HG03039 (cell line): Measurements from ENCODE around the gene SPTBN5.

Experiments
- ATAC-seq: cut with Tn5 transposase; IDR thresholded peaks from one replicate; pipeline ENCODE4 v1.9.1; 2021; ENCODE audit warnings: mild to moderate bottlenecking, moderate library complexity; ENCODE audit not compliant: unreplicated experiment

The SPTBN5 gene

DNA sequence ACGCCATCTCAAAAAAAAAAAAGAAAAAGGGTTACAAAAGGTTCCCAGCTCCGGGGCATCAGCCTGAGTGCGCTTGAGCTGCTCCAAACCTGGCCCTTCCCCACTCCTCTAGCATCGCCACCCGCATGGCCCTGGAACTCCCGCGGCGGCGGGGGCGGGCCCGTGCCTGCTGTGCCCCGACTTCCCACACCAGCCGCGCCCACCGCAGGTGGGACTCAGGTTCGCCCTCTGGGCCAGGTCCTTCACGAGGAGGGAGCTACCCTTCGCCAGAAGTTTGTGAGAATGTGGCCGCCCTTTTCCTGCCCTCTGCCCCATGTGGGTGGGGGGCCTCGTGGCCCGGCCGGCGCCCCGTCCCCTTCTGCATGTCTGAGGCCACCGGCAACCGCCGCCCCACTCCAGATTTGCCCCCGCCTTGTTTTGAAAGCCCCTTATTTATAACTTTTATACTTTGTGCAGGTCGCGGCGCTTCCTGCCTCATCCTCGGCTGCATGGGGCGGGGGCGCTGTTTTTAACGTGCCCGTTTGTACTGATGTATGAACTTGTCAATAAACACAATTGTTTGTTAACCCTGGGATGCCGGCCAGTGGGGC, 66.5 kb downstream of the SPTBN5 start:
- ATAC-seq: no peak

DNA sequence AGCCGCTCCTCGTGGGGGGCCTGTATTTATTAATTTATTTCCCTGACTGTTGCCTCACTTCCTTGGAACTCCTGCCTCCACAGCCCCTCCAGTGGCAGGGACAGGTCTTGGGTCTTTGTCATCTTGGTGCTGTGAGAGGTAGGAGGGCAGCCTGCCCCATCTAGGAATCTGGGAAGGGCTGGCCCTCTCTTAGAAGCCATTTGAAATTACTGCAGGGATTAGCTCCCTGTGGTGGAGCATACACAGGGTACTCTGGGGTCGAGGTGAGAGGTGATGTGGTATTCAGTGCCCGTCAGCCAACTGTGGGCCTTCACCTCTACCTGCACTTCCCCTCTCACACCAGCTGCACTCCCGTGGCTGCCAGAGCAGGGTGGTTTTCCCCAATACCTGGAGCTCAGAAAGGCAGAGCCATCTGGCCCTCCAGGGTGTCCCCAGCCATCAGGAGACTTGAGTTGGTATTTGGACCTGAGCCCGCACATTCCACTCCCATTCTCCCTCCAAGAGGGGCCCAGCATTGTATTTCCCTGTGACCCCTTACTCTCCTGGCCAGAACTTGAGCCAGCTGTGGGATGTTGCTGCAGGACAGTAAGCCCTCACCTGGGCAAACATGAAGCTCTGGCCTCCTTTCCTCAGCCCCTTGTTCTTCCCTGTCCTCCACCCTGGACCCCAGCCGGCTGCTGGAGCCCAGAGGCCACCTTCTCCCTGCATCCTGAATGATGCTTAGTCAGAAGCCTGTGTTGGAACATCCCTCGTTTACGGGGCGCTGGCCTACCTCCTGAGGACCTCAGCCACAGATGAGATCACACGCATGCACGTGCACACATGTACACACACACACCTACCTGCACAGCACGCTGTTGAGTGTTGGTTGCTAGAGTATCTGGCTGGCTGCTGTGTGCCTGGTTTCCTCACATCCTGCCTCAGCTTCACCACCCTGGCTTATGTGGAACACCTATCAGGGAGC, 68.0 kb downstream of the SPTBN5 start:
- no peak for ATAC-seq

DNA sequence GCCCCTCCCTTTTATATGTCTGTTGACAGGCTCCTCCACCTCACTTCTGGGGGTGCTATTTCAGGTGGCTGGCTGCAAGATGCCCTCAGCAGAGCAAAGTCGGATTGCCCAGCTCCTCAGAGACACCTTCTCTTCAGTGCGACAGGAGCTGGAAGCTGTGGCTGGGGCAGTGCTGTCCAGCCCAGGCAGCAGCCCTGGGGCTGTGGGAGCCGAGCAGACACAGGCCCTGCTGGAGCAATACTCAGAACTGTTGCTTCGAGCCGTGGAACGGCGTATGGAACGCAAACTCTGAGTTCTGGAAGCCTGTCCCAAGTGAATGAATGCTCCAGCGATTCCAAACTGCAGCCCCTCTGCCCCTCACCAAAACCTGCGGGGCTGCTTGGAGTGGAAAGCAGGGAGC, 68.7 kb downstream of the SPTBN5 start:
- ATAC-seq: no peak

DNA sequence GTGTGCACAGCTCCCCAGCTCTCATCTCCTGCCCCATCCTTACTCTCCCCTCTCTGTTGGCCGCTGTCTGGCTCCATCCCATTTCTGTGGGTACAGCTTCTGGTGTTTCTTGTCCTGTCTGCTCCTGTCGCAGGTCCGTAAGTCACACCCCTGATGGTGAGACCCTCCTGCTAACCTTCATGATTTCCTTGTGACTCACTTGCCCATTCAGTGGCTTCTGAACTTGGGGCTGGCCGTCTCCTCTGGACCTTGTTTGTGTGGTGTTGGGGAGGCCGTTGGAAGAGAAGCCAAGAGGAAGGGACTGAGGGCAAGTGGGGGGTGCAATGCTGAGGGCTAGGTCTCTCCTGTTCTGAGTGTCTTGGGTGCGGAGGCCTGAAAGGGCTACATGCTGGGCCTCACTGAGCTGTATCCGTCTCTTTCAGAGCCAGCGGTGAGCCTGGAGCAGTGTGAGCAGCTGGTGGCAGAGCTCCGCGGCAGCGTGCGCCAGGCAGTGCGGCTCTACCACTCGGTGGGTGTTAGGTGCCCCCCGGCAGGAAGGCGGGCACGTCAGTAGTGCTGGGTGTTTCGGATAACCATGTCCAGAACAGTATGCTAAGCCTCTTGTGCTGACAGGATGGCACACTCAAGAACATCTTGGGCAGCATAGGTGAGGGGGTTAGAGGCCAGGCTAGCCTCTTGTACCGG, 69.6 kb downstream of the SPTBN5 start:
- ATAC-seq: no peak

DNA sequence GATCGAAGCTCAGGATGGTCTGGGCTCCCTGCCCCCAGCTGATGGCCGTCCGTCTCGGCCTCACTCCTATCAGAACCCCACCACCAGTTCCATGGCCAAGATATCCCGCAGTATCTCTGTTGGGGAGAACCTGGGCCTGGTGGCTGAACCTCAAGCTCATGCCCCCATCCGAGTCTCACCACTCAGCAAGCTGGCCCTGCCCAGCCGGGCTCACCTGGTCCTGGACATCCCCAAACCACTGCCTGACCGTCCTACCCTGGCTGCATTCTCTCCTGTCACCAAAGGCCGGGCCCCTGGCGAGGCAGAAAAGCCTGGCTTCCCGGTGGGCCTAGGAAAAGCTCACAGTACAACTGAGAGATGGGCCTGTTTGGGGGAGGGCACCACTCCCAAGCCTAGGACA, 70.4 kb downstream of the SPTBN5 start:
- no peak for ATAC-seq

DNA sequence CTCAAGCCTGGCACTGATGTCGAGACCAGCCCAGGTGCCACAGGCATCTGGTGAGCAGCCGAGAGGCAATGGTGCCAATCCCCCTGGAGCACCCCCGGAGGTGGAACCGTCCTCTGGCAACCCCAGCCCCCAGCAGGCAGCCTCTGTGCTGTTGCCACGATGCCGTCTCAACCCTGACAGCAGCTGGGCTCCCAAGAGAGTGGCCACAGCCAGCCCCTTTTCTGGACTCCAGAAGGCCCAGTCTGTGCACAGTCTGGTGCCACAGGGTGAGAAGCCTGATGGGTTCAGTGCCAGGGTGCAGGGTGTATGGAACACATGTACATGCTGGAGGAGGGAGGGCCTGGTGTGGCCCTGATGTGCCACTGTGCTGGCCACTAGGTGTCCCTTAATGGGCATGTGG, 70.9 kb downstream of the SPTBN5 start:
- no peak for ATAC-seq

DNA sequence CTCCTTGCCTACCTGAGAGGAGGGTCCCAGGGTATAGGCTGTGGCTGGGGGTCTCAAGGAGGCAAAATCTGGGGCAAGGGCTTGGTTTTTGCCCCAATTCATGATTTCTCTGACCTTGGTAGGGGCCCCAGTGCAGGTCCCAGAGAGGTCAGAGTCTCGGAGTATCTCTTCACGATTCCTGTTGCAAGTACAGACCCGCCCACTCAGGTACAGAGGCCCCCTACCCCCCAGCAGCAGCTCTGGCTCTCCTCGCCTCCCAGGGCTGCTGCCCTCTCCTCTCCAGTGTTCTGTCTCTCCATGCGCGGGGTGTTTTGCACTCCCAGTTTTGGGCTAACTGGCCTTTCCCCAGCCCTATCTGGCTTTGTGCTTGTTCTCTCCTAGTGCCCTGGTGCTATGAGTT, 71.4 kb downstream of the SPTBN5 start:
- ATAC-seq: no peak

DNA sequence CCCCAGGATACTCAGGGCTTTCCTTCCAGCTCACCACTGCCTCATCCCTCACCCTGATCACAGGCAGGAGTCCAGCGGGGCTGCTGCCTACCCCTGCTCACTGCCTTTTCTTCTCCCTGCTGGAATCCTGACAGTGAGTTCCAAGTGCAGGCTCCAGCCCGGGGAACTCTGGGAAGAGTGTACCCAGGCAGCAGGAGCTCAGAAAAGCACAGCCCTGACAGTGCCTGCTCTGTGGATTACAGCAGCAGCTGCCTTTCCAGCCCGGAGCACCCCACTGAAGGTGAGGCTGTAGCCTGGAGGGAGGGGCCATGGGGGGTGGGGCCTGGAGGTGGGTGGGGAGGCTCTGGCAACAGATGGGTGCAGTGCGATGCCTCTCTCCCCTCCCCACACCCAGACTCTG, 72.0 kb downstream of the SPTBN5 start:
- no peak for ATAC-seq

DNA sequence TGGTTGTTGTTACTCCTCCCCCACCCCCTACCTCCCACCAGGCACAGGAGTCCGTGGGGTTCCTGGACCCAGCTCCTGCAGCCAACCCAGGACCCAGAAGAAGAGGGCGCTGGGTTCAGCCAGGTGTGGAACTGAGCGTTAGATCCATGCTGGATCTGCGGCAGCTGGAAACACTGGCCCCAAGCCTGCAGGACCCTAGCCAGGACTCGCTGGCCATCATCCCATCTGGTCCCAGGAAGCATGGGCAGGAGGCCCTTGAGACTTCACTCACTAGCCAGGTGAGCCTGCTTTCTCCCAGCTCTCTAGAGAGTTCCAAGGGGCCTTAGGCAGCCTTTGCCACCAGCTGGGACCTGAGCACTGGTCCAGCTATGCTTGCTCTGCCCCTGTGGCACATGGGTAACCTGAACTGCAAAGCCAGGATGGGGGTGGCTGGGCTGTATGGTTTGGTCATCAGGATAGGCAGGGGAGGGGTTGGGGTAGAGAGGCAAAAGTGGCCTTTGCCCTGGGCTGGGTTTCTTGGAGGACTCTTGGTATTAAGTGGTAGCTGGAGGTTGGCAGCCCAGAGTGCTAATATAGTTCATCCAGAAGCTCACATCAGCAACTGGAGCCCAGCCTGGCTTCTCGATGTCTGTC, 72.9 kb downstream of the SPTBN5 start:
- ATAC-seq: no peak

DNA sequence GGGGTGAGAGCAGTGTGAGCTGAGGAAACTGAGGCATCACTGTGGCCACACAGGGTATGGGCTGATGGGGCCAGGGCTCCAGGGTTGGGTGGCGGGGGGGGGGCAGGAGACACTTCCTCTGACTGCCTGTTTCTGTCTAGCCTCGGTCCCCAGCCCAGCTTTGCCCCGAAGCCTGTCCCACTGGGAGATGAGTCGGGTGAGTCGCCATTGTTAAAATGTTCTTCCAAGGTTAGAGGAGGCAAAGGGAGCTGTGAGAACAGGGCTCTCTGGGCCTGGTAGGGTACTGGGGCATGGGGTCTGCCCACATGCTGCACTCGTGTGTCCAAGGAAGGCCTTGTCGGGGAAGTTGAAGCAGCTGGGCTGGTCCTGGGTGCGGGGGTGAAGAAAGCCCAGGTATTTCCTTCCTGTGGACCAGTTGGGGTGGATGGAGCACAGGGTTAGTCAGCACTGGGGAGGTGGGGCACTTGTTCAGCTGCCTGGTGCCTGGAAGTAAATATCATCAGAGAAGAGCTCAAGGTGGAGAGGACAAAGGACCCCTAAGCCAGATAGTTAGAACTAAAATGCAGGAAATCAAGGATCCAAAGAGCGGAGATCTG, 74.3 kb downstream of the SPTBN5 start:
- ATAC-seq: no peak

DNA sequence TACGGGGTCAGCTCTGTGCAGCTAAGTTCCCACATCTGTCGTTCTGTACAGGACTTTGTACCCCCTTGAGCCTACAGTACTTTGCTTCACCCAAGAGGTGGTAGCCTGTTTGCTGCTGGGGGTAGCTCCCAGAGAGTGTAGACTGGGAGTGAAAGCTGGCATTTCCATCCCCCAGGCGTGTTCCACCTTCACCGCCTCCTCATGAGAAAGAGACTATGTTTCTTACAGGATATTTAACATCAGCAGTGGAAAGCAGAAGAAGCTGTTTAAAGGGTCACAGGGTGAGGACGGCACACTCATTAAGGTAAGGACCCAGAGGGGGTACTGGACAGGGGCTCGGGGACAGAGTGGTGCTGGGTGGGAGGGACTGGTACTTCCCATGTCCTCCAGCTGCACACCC, 76.1 kb downstream of the SPTBN5 start:
- ATAC-seq: no peak

DNA sequence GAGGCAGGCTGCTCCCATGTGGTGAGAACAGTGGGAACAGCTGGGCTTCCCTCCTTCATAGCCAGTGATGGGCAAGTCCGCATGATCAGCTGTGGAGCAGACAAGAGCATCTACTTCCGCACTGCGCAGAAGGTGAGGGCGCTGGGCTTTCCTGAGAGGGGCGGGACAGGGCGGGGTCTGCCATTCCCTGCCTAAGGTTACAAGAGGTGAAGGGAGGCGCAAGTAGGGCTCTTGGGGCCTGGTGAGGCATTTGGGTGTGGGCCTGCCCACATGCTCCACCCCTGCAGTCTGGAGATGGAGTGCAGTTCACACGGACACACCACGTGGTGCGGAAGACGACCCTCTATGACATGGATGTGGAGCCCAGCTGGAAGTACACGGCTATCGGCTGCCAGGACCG, 76.5 kb downstream of the SPTBN5 start:
- no peak for ATAC-seq

DNA sequence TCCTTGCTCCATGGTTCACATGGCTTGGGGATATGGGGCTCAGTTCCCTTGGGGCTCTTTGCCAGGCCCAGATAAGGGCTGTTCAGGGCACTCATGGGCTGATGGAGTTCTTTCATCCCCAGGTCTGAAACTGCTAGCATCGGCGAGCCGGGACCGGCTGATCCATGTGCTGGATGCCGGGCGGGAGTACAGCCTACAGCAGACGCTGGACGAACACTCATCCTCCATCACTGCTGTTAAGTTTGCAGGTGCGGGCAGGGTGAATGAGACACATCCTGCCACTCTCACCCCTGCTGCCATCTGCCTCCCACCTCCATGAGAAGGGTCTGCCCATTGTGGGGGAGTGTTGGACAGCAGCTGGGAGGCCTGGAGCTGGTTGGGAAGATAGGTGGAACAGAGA, 77.1 kb downstream of the SPTBN5 start:
- no peak for ATAC-seq

DNA sequence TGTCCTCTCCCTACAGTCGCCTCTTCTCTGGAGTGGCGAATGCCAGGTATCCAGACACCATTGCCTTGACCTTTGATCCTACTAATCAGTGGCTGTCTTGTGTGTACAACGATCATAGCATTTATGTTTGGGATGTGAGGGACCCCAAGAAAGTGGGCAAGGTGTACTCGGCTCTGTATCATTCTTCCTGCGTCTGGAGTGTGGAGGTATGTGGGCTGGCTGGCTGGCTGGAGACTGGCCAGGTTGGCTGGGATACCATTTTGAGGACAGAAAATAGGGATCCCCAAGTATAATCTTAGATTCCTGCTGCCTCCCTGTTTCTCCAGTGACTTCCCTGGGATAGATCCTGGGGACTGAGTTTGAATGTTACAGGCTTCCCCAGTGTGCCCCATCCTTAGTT, 79.3 kb downstream of the SPTBN5 start:
- ATAC-seq: no peak

DNA sequence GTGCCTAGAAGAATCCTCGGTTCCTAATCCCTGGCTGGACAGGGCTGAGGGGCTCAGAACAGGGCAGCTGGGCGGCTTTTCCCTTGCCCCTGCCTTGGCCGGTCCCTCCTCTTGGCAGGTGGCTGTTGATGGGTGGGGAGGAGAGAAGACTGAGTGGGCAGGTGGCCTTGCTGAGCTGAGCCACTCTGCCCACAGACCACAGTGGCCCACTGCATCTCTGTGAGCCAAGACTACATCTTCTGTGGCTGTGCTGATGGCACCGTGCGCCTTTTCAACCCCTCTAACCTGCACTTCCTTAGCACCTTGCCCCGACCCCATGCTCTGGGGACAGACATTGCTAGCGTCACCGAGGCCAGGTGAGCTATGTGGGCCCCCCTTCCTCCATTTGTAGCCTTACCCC, 80.4 kb downstream of the SPTBN5 start:
- no peak for ATAC-seq

DNA sequence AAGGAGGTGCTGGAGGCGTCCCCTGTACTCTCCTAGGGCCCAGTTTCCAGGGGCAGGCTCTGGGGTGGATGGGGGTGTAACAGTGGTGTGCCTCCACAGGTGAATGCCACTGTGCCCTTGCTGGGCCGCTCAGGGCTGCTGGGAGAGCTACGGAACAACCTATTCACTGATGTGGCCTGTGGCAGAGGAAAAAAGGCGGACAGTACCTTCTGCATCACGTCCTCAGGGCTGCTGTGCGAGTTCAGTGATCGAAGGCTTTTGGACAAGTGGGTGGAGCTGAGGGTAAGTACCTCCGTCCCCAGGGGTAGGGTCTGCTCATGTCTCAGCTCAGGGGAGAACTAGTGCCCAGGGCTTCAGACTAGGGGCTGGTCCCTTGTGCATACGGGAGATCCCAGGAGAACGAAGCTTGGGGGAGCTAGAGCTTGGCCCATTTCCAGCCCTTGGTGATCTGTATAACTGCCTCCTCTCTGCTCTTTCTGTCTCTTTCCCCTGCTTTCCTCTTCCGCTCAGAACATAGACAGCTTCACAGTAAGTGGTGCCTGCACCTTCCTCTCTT, 81.0 kb downstream of the SPTBN5 start:
- no peak for ATAC-seq

DNA sequence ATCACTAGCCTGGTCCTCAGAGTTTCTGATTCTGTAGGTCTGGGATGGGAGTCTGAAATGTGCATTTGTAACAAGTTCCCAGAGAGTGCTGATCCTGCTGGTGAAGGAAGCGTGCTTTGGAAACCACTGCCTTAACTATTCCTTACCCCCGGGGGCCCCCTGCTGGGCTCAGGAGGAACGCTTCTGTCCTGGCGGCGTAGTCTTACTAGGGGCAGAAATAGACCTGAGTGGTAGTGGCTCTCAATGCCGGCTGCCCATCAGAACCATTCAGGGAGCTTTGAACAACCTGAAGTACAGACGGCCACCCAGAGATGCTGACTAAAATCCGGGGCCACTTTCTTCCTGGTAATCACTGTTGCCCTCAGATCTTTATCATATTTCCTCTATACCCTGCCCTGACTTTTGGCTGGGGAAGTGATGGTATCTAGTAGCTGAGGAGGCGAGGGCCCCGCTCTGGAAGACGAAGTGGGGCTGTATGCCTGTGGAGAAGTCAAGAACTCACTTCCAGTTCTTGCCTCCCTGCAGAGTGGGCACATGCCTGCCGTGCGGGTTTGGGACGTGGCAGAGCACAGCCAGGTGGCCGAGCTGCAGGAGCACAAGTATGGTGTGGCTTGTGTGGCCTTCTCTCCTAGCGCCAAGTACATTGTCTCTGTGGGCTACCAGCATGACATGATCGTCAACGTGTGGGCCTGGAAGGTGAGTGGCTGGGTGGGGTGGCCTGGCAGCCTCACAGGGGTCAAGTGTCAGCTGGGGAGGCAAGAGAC, 82.2 kb downstream of the SPTBN5 start:
- ATAC-seq: no peak

DNA sequence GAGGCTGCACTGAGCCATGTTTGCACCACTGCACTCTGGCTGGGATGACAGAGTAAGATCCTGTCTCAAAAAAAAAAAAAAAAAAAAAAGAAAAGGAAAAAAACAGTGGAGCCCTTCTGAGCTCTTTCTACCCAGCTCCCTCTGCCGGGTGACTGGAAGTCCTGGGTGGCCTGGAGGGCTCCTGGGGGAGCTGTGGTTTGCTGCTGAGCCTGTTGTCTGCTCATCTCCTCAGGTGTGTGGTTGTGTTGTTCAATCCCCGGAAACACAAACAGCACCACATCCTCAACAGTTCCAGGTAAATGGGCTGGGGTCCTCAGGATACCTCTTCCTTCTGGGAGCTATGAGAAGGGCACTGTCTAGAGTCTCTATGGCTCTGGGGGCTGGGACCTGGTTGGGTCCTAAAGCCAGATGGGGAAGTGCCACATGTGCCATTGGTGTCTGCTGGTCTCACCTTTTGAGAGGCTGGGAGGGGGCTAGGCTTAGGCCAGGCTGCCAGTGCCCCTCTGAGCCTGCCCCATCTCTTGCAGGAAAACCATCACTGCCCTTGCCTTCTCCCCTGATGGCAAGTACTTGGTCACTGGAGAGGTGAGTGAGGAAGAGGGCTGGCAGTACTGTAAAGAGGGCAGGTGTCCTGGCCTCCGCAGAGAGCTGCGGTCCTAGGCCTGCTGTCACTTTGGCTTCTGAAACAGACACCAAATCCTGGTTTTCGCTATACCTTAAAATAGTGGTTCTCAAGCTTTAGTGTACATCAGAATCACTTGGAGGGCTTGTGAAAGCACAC, 83.0 kb downstream of the SPTBN5 start:
- no peak for ATAC-seq

DNA sequence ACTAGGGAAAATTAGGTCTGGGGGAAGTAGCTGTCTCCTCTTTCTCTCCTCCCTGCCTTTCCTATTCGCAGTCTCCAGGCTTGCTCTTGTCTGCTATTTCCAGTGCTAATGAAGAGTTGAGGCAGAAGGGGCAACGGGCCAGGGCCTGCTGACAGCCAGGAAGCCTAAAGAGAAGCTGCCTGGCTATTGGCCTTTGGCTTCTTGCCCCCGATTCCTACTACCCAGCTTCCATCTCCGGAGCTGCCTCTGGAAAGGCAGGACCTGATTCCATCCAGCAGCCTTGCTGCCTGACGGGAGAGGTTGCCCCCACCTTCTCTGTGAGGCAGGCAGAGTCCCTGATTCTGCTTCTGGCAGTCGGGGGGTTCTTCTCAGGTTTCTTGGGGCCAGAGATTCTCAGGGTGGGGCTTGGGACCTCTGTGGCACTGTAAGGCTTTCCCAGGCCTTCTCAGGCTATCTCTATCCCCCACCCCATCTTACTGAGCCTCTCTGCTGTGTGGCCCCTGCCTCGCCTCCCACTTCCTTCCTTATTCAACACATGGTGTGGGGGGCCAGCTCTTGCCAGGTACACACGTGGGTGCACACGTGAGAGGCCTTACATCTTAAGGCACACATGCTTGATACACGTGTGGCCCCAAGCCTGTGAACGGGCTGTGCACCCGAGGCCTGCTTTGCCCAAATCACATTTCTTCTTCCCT, 84.2 kb downstream of the SPTBN5 start:
- no peak for ATAC-seq
